NCI-H460 (cell line): ENCODE data around the gene BMP2. TPM values are rescaled to one million over a fixed set of nuclear protein-coding genes. Genes with fewer than 3 reads are reported as not detected.

Experiments
- DNase-seq: peaks from one replicate; pipeline ENCODE4 v3.0.0-alpha.2; 2016; ENCODE audit warnings: low read depth; ENCODE audit errors: extremely low read depth
- total RNA-seq: library from RNA; depleted of rRNA; stranded (reverse); fragments of >200 nt; shearing (Covaris generic); gene quantifications from 2 replicates; pipeline ENCODE4 v1.2.3, GENCODE V29; 2014

BMP2 gene
- total RNA-seq, 1 experiment from 2014 or later = 7.1 TPM

GRCh38 chr20:6828794-6829423, 61.4 kb downstream of the BMP2 start:
- DNase-seq = peak; percentile 65

GRCh38 chr20:6829510-6830116, 62.1 kb downstream of the BMP2 start:
- no peak for DNase-seq
